ENCODE data around the gene KIF5A. TPM values are rescaled to one million over a fixed set of nuclear protein-coding genes. Genes with fewer than 3 reads are reported as not detected.
"Not testable (repeated sequence)": the region's sequence is repeated elsewhere in the genome, so short reads cannot be mapped to it uniquely, and the experiment has no call there.

KIF5A gene
- total RNA-seq, 6 experiments from 2014 or later = 1.0 to 1.8 (median 1.2) TPM

- H3K9me3 Mint-ChIP-seq = no peaks in the 10 kb centered on the region
- H3K36me3 Mint-ChIP-seq (ENCODE audit: low read depth) = no peaks in the 10 kb centered on the region
- H3K27ac Mint-ChIP-seq = no peak overlapping the region
- peaks cover 7% of the 10 kb centered on the region; the same call in 1 of the 2 replicates for H3K27me3 Mint-ChIP-seq (ENCODE audit: insufficient read depth)
- no peak for DNase-seq
- peaks cover 10% of the 10 kb centered on the region; the same call in 1 of the 2 replicates for H3K4me1 Mint-ChIP-seq (ENCODE audit: low read depth)
- no peak for TF ChIP-seq CTCF (IDR thresholded peaks at IDR 0.05)
- no peak overlapping the region for H3K4me3 Mint-ChIP-seq
Measured at GRCh38 chr12:57560516-57560915, 10.7 kb downstream of the KIF5A start.

DNA sequence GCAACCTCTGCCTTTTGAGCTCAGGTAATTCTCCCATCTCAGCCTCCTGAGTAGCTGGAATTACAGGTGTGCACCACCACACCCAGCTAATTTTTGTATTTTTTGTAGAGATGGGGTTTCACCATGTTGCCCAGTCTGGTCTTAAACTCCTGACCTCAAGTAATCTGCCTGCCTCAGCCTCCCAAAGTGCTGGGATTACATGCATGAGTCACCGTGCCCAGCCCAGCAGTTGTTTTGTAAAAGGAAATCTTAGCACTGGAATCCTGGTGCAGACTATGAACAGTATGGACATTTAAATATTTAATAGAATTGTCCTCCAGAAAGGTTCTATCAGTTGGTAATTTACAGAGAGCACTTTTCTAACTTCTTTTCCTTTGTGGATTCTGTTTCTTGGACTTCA, 11.3 kb downstream of the KIF5A start:
- H3K9me3 Mint-ChIP-seq; H3K27me3 Mint-ChIP-seq (ENCODE audit: insufficient read depth); H3K27ac Mint-ChIP-seq; H3K36me3 Mint-ChIP-seq (ENCODE audit: low read depth); H3K4me3 Mint-ChIP-seq: not testable (repeated sequence)
- DNase-seq = peak; percentile 10
- H3K4me1 Mint-ChIP-seq (ENCODE audit: low read depth) = peaks cover 10% of the 10 kb centered on the region; the same call in 1 of the 2 replicates

GRCh38 chr12:57563358-57563757, 13.5 kb downstream of the KIF5A start:
- Mint-ChIP-seq H3K9me3 (no peaks in the 10 kb centered on the region), H3K27me3 (ENCODE audit: insufficient read depth) (peaks cover 6% of the 10 kb centered on the region; the same call in 1 of the 2 replicates), H3K27ac (no peak overlapping the region), H3K4me1 (ENCODE audit: low read depth) (peaks cover 10% of the 10 kb centered on the region; the same call in 1 of the 2 replicates), H3K4me3 (no peak overlapping the region), H3K36me3 (ENCODE audit: low read depth) (no peaks in the 10 kb centered on the region)
- no peak for TF ChIP-seq CTCF (IDR thresholded peaks at IDR 0.05)
- no peak for DNase-seq

- Mint-ChIP-seq H3K36me3 (ENCODE audit: low read depth) (no peaks in the 10 kb centered on the region), H3K27ac (no peak overlapping the region), H3K27me3 (ENCODE audit: insufficient read depth) (peaks cover 7% of the 10 kb centered on the region; the same call in 1 of the 2 replicates), H3K9me3 (no peaks in the 10 kb centered on the region), H3K4me1 (ENCODE audit: low read depth) (peaks cover 10% of the 10 kb centered on the region; the same call in 1 of the 2 replicates), H3K4me3 (no peak overlapping the region)
- no peak for TF ChIP-seq CTCF (IDR thresholded peaks at IDR 0.05)
- DNase-seq = no peak
Measured at GRCh38 chr12:57564178-57564740, 14.4 kb downstream of the KIF5A start.

DNA sequence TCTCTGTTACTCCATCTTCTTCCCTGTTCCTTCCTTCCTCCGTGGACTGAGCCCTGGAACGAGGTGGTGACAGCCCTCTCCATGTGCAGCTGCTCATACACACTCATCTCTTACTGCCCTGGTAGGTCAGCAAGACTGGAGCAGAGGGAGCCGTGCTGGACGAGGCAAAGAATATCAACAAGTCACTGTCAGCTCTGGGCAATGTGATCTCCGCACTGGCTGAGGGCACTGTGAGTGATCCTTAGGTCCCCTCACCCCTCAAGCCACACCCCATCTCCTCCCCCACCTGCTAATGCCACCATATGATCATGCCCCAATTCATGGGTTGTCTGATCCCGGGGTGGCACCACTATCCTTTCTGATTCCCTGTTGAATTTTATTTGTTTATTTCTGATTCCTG, 19.0 kb downstream of the KIF5A start:
- no peak for TF ChIP-seq CTCF (IDR thresholded peaks at IDR 0.05)
- no peaks in the 10 kb centered on the region for H3K4me1 Mint-ChIP-seq (ENCODE audit: low read depth)
- H3K27me3 Mint-ChIP-seq (ENCODE audit: insufficient read depth) = peaks cover 12% of the 10 kb centered on the region
- H3K27ac Mint-ChIP-seq = no peak overlapping the region
- no peaks in the 10 kb centered on the region for H3K36me3 Mint-ChIP-seq (ENCODE audit: low read depth)
- no peak overlapping the region for H3K4me3 Mint-ChIP-seq
- no peak for DNase-seq
- H3K9me3 Mint-ChIP-seq = no peaks in the 10 kb centered on the region

- TF ChIP-seq CTCF (IDR thresholded peaks at IDR 0.05) = no peak
- no peaks in the 10 kb centered on the region for H3K36me3 Mint-ChIP-seq (ENCODE audit: low read depth)
- H3K9me3 Mint-ChIP-seq = no peaks in the 10 kb centered on the region
- H3K4me1 Mint-ChIP-seq (ENCODE audit: low read depth) = no peaks in the 10 kb centered on the region
- H3K27ac Mint-ChIP-seq = no peak overlapping the region
- peaks cover 10% of the 10 kb centered on the region for H3K27me3 Mint-ChIP-seq (ENCODE audit: insufficient read depth)
- no peak overlapping the region for H3K4me3 Mint-ChIP-seq
- DNase-seq = no peak
Measured at GRCh38 chr12:57569858-57570257, 20.0 kb downstream of the KIF5A start.

- not testable (repeated sequence) for H3K36me3 Mint-ChIP-seq (ENCODE audit: low read depth); H3K9me3 Mint-ChIP-seq; H3K27ac Mint-ChIP-seq; H3K4me3 Mint-ChIP-seq; H3K4me1 Mint-ChIP-seq (ENCODE audit: low read depth); DNase-seq
- peaks cover 10% of the 10 kb centered on the region for H3K27me3 Mint-ChIP-seq (ENCODE audit: insufficient read depth)
Measured at GRCh38 chr12:57570438-57570837, 20.6 kb downstream of the KIF5A start.
